ENCODE data around the gene RPS6KC1.
"Not testable (repeated sequence)": the region's sequence is repeated elsewhere in the genome, so short reads cannot be mapped to it uniquely, and the experiment has no call there.

The RPS6KC1 gene

GRCh38 chr1:213106298-213106697, 55.3 kb downstream of the RPS6KC1 start:
- no peak for TF ChIP-seq CTCF (IDR thresholded peaks at IDR 0.05; ENCODE audit: borderline replicate concordance, insufficient read depth, low read depth, low read length)
- no peak overlapping the region for H3K4me3 ChIP-seq (ENCODE audit: low read depth, low read length)

- H3K4me3 ChIP-seq (ENCODE audit: low read depth, low read length) = no peak overlapping the region
- no peak for TF ChIP-seq CTCF (IDR thresholded peaks at IDR 0.05; ENCODE audit: borderline replicate concordance, insufficient read depth, low read depth, low read length)
These were observed 56.6 kb downstream of the RPS6KC1 start for GRCh38 chr1:213107613-213108012.

GRCh38 chr1:213110349-213111300, 59.6 kb downstream of the RPS6KC1 start:
- H3K4me3 ChIP-seq (ENCODE audit: low read depth, low read length) = no peak overlapping the region
- no peak for TF ChIP-seq CTCF (IDR thresholded peaks at IDR 0.05; ENCODE audit: borderline replicate concordance, insufficient read depth, low read depth, low read length)

- TF ChIP-seq CTCF (IDR thresholded peaks at IDR 0.05; ENCODE audit: borderline replicate concordance, insufficient read depth, low read depth, low read length) = no peak
- H3K4me3 ChIP-seq (ENCODE audit: low read depth, low read length) = no peak overlapping the region
These were observed 60.5 kb downstream of the RPS6KC1 start for GRCh38 chr1:213111502-213111901.

- H3K4me3 ChIP-seq (ENCODE audit: low read depth, low read length) = not testable (repeated sequence)
These were observed 61.7 kb downstream of the RPS6KC1 start for GRCh38 chr1:213112723-213113122.

GRCh38 chr1:213117699-213118180, 66.7 kb downstream of the RPS6KC1 start:
- not testable (repeated sequence) for H3K4me3 ChIP-seq (ENCODE audit: low read depth, low read length)

- TF ChIP-seq CTCF (IDR thresholded peaks at IDR 0.05; ENCODE audit: borderline replicate concordance, insufficient read depth, low read depth, low read length) = no peak
- no peak overlapping the region for H3K4me3 ChIP-seq (ENCODE audit: low read depth, low read length)
These were observed 68.8 kb downstream of the RPS6KC1 start for GRCh38 chr1:213119794-213120193.

GRCh38 chr1:213120386-213120785, 69.3 kb downstream of the RPS6KC1 start:
- no peak for TF ChIP-seq CTCF (IDR thresholded peaks at IDR 0.05; ENCODE audit: borderline replicate concordance, insufficient read depth, low read depth, low read length)
- no peak overlapping the region for H3K4me3 ChIP-seq (ENCODE audit: low read depth, low read length)

Measured in GM12875 (cell line).